IMR-90 (cell line): ENCODE results near the gene USB1. TPM values are rescaled to one million over a fixed set of nuclear protein-coding genes. Genes with fewer than 3 reads are reported as not detected.

Source experiments
- ATAC-seq: fragments of 200-7000 bp; cut with Tn5 transposase; 2 replicates; pipeline ENCODE4 v1.9.1; 2020; ENCODE audit warnings: low read depth, mild to moderate bottlenecking, moderate library complexity
- BruUV-seq: library from RNA; stranded (reverse); fragments of 400-500 nt; replicated peaks from 2 replicates; lab custom pipeline; 2021; lab: Mats Ljungman, UMichigan
- CTCF ChIA-PET: fragments of 300-600 bp; formaldehyde crosslinking; extraction: SDS; loops from one replicate; lab custom pipeline; 2021; ENCODE audit warnings: antibody characterized with exemption; lab: Yijun Ruan, JAX
- POLR2A ChIA-PET: fragments of 300-600 bp; sonication (Branson Sonifier 250); formaldehyde crosslinking; loops from one replicate; lab custom pipeline; 2022; ENCODE audit warnings: antibody characterized with exemption; ENCODE audit not compliant: unreplicated experiment; lab: Charles Lee
- DNase-seq: peaks from one replicate; pipeline ENCODE4 v3.0.0; 2013
- H2AFZ ChIP-seq: replicated peaks from 2 replicates; pipeline ENCODE3; 2013; ENCODE audit warnings: low read length, mild to moderate bottlenecking; ENCODE audit not compliant: poor library complexity
- H2AK5ac ChIP-seq: 2 replicates; pipeline ENCODE4 v1.6.1; 2013; ENCODE audit warnings: low read depth, low read length, inconsistent platforms
- H2AK9ac ChIP-seq: replicated peaks from 2 replicates; pipeline ENCODE3; 2013; ENCODE audit warnings: mild to moderate bottlenecking, low read depth, low read length, moderate library complexity; ENCODE audit not compliant: poor library complexity
- H2BK120ac ChIP-seq: 2 replicates; pipeline ENCODE4 v1.6.1; 2013; ENCODE audit warnings: low read depth, low read length, inconsistent platforms
- H2BK15ac ChIP-seq: 3 replicates; pipeline ENCODE4 v1.6.1; 2013; ENCODE audit warnings: low read depth, low read length, inconsistent platforms
- H2BK20ac ChIP-seq: 2 replicates; pipeline ENCODE4 v1.6.1; 2013; ENCODE audit warnings: low read depth, mild to moderate bottlenecking, inconsistent platforms, low read length, moderate library complexity
- H2BK5ac ChIP-seq: 2 replicates; pipeline ENCODE4 v1.6.1; 2013; ENCODE audit warnings: mild to moderate bottlenecking, low read depth, low read length, inconsistent platforms; ENCODE audit not compliant: poor library complexity, severe bottlenecking
- H3K14ac ChIP-seq: replicated peaks from 2 replicates; pipeline ENCODE4 v1.6.1; 2013; ENCODE audit warnings: low read depth, low read length, inconsistent platforms
- H3K18ac ChIP-seq: 2 replicates; pipeline ENCODE4 v1.6.1; 2013; ENCODE audit warnings: low read depth, low read length, control low read depth
- H3K23ac ChIP-seq: 2 replicates; pipeline ENCODE4 v1.6.1; 2013; ENCODE audit warnings: low read depth, low read length, inconsistent platforms
- H3K27ac ChIP-seq: 2 replicates; pipeline ENCODE4 v1.5.1; 2013; ENCODE audit warnings: mild to moderate bottlenecking, control low read depth, low read length; ENCODE audit not compliant: insufficient read depth
- H3K27me3 ChIP-seq: 2 replicates; pipeline ENCODE4 v1.6.1; 2013; ENCODE audit warnings: low read length; ENCODE audit not compliant: control insufficient read depth, insufficient read depth
- H3K36me3 ChIP-seq: 2 replicates; pipeline ENCODE4 v1.6.1; 2013; ENCODE audit warnings: low read length, mixed read lengths; ENCODE audit not compliant: control insufficient read depth, insufficient read depth
- H3K4ac ChIP-seq: 2 replicates; pipeline ENCODE4 v1.6.1; 2013; ENCODE audit warnings: low read depth, low read length, inconsistent platforms
- H3K4me1 ChIP-seq: 2 replicates; pipeline ENCODE4 v1.6.1; 2013; ENCODE audit warnings: low read length, mixed read lengths; ENCODE audit not compliant: control insufficient read depth, insufficient read depth
- H3K4me2 ChIP-seq: 2 replicates; pipeline ENCODE4 v1.6.1; 2013; ENCODE audit warnings: low read depth, mild to moderate bottlenecking, control low read depth, low read length, moderate library complexity
- H3K4me3 ChIP-seq: 2 replicates; pipeline ENCODE4 v1.5.1; 2013; ENCODE audit warnings: low read depth, mild to moderate bottlenecking, control low read depth, low read length, moderate library complexity; ENCODE audit not compliant: insufficient read depth
- H3K56ac ChIP-seq: 2 replicates; pipeline ENCODE4 v1.6.1; 2013; ENCODE audit warnings: low read length, inconsistent platforms; ENCODE audit not compliant: insufficient read depth; ENCODE audit errors: extremely low read depth
- H3K79me1 ChIP-seq, 2 experiments: 2 replicates each; pipeline ENCODE4 v1.6.1; 2013; ENCODE audit warnings: low read length in 2 of 2, inconsistent platforms in 1 of 2, low read depth in 1 of 2
- H3K9ac ChIP-seq: 2 replicates; pipeline ENCODE4 v1.6.1; 2013; ENCODE audit warnings: low read depth, low read length, control low read depth
- H3K9me1 ChIP-seq: 2 replicates; pipeline ENCODE4 v1.6.1; 2013; ENCODE audit warnings: low read length, inconsistent platforms; ENCODE audit not compliant: insufficient read depth
- H3K9me3 ChIP-seq: 2 replicates; pipeline ENCODE4 v1.6.1; 2013; ENCODE audit warnings: low read length; ENCODE audit not compliant: control insufficient read depth, insufficient read depth
- H4K20me1 ChIP-seq: 2 replicates; pipeline ENCODE4 v1.6.1; 2013; ENCODE audit warnings: low read length, inconsistent platforms; ENCODE audit not compliant: insufficient read depth
- H4K5ac ChIP-seq: 2 replicates; pipeline ENCODE4 v1.6.1; 2013; ENCODE audit warnings: mild to moderate bottlenecking, low read depth, low read length, control low read depth
- H4K8ac ChIP-seq, 2 experiments: 2 replicates each; pipeline ENCODE4 v1.6.1; 2013; ENCODE audit warnings: low read depth in 2 of 2, low read length in 2 of 2, control low read depth in 1 of 2, inconsistent platforms in 1 of 2
- H4K91ac ChIP-seq: 2 replicates; pipeline ENCODE4 v1.6.1; 2013; ENCODE audit warnings: low read depth, low read length, inconsistent platforms; ENCODE audit not compliant: insufficient read depth
- CEBPB ChIP-seq: IDR thresholded peaks from 2 replicates; pipeline ENCODE4 v1.6.1; 2012; ENCODE audit warnings: low read depth, low read length, improper control_type of control experiment
- FOS ChIP-seq: fragments of 150-350 bp; IDR thresholded peaks from 2 replicates; pipeline ENCODE4 v1.6.1; 2016; ENCODE audit warnings: low read depth, low read length
- MAZ ChIP-seq: IDR thresholded peaks from 2 replicates; pipeline ENCODE4 v1.6.1; 2012; ENCODE audit warnings: low read depth, mild to moderate bottlenecking, low read length, improper control_type of control experiment, moderate library complexity, borderline replicate concordance
- RFX5 ChIP-seq: IDR thresholded peaks from 2 replicates; pipeline ENCODE4 v1.8.0; 2012; ENCODE audit warnings: low read depth, mild to moderate bottlenecking, low read length, moderate library complexity
- WGBS, 2 experiments: methylation state at CpG; one replicate each; pipeline versions ENCODE4 v1.1.5 to v1.1.7; 2013; ENCODE audit warnings: missing lambda C conversion rate in 2 of 2; ENCODE audit not compliant: insufficient read length in 1 of 2; ENCODE audit errors: extremely low coverage in 2 of 2; 5-methylcytosine and 5-hydroxymethylcytosine counted together
- dilution Hi-C: fragments of 300-500 bp; cut with HindIII; formaldehyde crosslinking; loops from one replicate; pipeline ENCODE4 v1.14.3; 2018; ENCODE audit warnings: low sequenced_read_pairs; ENCODE audit not compliant: unreplicated experiment
- in situ Hi-C: fragments of 300-500 bp; cut with MboI; formaldehyde crosslinking; loops from 3 replicates; pipeline ENCODE4 v1.14.3; 2019; ENCODE audit warnings: low sequenced_read_pairs, inconsistent platforms, mixed read lengths
- intact Hi-C: fragments of 100-400 bp; cut with micrococcal nuclease; formaldehyde crosslinking; loops from 2 replicates; pipeline ENCODE4 v1.10.0; 2022
- polyA plus RNA-seq, 3 experiments: library from polyadenylated mRNA; depleted of rRNA; stranded (reverse); fragments of >200 nt; gene quantifications; 2 replicates each; pipeline ENCODE4 v1.2.3, GENCODE V29; 2012; ENCODE audit warnings: low replicate concordance in 1 of 3
- total RNA-seq: library from RNA; depleted of rRNA; stranded (reverse); fragments of >200 nt; gene quantifications from 2 replicates; pipeline ENCODE4 v1.2.3, GENCODE V29; 2012

The USB1 gene
- total and polyA plus RNA-seq, 2 of the 4 experiments (the other 2 are of a cell fraction), result 45.9 to 94.9 TPM

- ATAC-seq (peak; percentile 97), DNase-seq (peak; percentile 83)
- ChIA-PET POLR2A (no interaction called here), CTCF (interaction anchor here (2.1 kb wide), 1 partner anchor 110 kb away, joined by 6 read pairs; no protein-coding TSS in a partner anchor)
- Histone ChIP-seq H2AFZ (peak overlapping the region; percentile 28), H3K9ac (no peak overlapping the region), H3K79me1 (peaks cover 4 to 26% of the 10 kb centered on the region in 2 experiments), H3K4me1 (peaks cover 9% of the 10 kb centered on the region), H3K14ac (no peak overlapping the region; the same call in 1 of the 2 replicates), H4K8ac (peak overlapping the region in 1 of 2 experiments; percentile 36; a peak in 1 of 4 replicates), H3K9me3 (no peaks in the 10 kb centered on the region), H3K9me1 (peaks cover 26% of the 10 kb centered on the region), H3K56ac (no peak overlapping the region), H3K36me3 (peaks cover 9% of the 10 kb centered on the region), H3K4ac (peak overlapping the region; percentile 62), H3K27ac (peak overlapping the region; percentile 3; the same call in 1 of the 2 replicates), H3K27me3 (no peaks in the 10 kb centered on the region), H3K23ac (no peak overlapping the region), H2BK120ac (no peak overlapping the region), H2AK5ac (peak overlapping the region; percentile 48; the same call in 1 of the 2 replicates), H2AK9ac (no peak overlapping the region), H2BK15ac (no peak overlapping the region), H3K18ac (no peak overlapping the region), H4K20me1 (peaks cover 9% of the 10 kb centered on the region; the same call in 1 of the 2 replicates), H2BK5ac (no peak overlapping the region), H3K4me2 (no peak overlapping the region), H3K4me3 (no peak overlapping the region), H4K91ac (peak overlapping the region; percentile 27), H4K5ac (no peak overlapping the region), H2BK20ac (peak overlapping the region; percentile 54)
- TF ChIP-seq RFX5, result no peak
- peak; percentile 55 for TF ChIP-seq CEBPB
- no peak for TF ChIP-seq MAZ
- TF ChIP-seq FOS, result 0 out of 2 replicates have a peak, but pooled peaks have one; percentile 18
- no CpG with 5 or more reads among the region's 3 CpGs for WGBS, 2 experiments
- in situ Hi-C loops (no loop called here), dilution Hi-C loops (no loop called here), intact Hi-C loops (no loop called here)
- BruUV-seq, result no TSS peak
Observed at GRCh38 chr16:58011652-58012051, 10.4 kb downstream of the USB1 start.
